Activated T-helper 1 cell treated with anti-CD3 and anti-CD28 coated beads, Interleukin-2, amount 50 U/mL, for 16 hours (primary cell): ENCODE results near the gene RNF144A.
A peak's percentile ranks its signal among the peaks of the same experiment; 100 is the strongest.

Source experiments
- DNase-seq, 2 donors: peaks; one replicate each; pipeline ENCODE4 v3.0.0-alpha.2; 2020; ENCODE audit warnings: low read depth in 1 of 2, low spot score in 1 of 2

The RNF144A gene

DNA sequence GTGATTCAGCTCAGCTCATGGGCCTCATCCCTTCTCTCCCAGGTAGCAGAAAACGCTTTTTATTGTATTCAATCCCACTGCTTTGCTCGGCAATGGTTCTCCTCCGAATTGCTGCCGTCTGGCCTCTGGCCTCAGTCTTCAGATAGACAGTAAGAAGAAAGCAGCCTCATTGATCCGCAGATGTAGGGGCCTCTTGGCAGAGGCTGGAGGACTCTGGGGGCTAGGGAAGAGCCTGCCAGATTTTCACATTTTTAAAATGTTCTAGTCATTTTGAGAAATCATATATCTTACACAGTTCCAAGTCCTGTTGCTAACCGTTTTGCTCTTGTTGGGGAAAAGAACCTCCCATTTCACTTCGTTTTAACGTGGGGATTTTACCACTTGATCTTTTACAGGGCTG lies 123.3 kb downstream of the RNF144A start:
- DNase-seq, result no peak

DNA sequence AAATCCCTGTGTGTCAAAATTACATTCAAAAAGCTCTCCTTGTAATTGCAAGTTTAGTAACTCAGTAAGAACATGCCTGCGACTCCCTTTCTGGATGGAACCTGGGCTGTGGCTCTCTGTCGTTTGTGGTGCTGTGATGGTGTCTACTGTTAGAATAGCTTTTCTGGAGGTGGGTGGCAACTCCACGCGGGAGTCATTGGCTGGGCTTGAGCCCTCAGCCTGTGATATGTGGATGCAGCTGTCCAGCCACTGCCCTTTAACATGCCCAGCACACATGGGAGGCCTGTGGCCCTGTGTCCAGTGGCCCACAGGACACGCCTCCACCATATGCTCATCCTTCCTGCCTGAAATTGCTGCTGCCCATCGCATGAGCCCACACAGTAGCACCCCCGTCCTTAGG lies 124.2 kb downstream of the RNF144A start:
- DNase-seq, result no peak

GRCh38 chr2:7043690-7044089 lies 126.5 kb downstream of the RNF144A start:
- no peak for DNase-seq

DNA sequence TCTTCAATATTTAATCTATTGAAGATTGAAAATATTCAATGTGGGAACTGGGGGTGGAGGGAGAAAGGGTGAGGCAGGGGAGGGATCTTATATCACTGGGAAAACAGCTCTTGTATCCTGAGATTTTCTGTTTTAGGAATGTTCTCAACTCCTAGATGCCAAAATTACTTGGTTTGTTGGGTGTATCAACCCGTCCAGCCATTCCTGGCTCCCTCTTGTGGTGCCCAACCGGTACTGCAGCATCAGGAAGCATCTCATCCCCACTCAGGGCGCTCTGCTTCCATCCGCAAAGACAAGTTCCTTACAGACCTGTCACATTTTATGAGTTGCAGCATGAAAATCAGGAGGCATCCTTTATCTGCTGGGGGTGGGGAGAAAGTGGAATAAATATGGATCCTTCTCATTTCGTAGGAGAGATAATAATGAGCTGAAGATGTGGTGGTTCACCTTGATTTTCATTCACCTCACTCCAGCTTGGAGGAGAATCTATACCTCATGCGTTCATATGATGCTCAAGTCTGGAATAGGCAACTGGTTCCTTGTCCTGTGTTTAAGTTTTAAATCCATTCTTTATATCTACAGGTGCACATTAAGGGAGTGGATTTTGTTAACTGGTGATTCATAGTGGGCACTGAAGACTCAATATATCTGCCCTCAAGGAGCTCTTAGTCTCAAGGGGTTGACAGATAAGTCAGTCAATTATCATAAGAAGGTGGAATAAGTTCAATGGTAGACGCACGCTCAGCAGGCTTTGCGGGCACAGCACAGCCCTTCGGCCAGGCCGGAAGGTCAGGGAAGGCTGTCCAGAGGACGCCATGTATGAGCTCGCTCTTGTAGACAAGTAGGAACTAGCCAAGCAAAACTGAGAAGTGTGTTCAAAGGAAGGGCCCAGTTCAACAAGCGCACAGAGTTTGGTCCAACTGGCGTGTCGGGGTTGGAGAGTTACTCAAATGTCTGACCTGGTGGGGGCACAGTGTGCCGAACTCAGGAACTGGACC lies 127.3 kb downstream of the RNF144A start:
- DNase-seq, result peak; percentile 32 to 53

GRCh38 chr2:7045601-7046590 lies 128.7 kb downstream of the RNF144A start:
- DNase-seq, result no peak

DNA sequence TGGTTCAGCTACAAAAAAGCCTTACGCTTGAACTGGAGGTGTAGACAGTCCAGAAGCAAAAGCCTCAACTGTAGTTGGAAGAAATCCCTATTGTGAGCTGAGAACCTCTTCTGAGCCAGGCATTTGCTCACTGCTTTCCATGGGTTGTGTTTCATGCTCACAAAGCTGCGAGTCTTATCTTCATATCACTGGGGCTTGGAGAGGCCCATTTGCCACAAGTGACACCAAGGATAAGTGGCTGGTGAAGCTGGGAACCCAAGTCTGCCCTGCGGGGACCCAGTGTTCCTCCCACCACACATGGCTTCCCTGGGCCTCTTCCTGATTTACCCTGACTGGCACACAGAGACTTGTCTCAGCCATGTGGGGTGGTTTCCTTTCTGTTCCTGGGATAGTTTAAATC lies 130.4 kb downstream of the RNF144A start:
- no peak for DNase-seq

- DNase-seq, result no peak
Observed at GRCh38 chr2:7048762-7049294, 131.6 kb downstream of the RNF144A start.

- no peak for DNase-seq
Observed at GRCh38 chr2:7052404-7052803, 135.2 kb downstream of the RNF144A start.

- no peak for DNase-seq
Observed at GRCh38 chr2:7053650-7054265, 136.5 kb downstream of the RNF144A start.

GRCh38 chr2:7057865-7058400 lies 140.7 kb downstream of the RNF144A start:
- no peak for DNase-seq

- no peak for DNase-seq
Observed at GRCh38 chr2:7060156-7060555, 142.9 kb downstream of the RNF144A start.

- DNase-seq, result no peak
Observed at GRCh38 chr2:7060631-7061449, 143.6 kb downstream of the RNF144A start.

GRCh38 chr2:7061450-7061789 lies 144.2 kb downstream of the RNF144A start:
- DNase-seq, result no peak

DNA sequence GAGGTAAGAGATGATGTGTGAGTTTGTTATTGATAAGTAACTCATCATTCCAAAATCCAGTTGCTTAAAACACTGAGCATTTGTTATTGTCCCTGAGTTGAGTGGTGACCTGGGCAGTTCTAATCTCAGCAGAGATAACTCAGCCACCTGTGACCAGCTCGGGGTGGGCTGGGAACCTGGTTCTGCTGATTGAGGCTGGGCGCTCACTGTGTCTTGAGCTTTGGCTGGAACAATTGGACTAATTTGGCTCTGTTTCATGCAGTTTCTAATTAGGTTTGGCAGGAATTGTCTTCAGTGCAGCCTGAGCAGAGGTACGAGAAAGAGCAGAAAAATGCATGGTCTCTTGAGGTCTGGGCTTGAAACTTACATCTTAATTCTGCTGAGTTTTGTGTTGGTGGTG lies 144.7 kb downstream of the RNF144A start:
- no peak for DNase-seq

DNA sequence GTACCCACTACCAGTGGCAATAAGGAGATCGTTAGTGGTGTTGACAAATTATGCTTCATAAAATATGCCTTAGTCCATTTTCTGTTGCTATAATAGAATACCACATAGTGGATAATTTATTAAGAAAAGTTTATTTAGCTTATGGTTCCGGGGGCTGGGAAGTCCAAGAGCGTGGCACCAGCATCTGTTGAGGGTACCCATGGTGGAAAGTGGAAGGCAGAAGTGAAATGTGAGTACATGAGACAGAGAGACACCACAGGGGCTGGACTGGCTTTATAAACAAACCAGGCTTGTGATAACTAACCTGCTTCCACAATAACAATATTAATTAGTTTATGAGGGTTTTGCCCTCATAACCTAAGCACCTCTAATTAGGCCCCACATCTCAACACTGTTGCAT lies 146.6 kb downstream of the RNF144A start:
- no peak for DNase-seq

DNA sequence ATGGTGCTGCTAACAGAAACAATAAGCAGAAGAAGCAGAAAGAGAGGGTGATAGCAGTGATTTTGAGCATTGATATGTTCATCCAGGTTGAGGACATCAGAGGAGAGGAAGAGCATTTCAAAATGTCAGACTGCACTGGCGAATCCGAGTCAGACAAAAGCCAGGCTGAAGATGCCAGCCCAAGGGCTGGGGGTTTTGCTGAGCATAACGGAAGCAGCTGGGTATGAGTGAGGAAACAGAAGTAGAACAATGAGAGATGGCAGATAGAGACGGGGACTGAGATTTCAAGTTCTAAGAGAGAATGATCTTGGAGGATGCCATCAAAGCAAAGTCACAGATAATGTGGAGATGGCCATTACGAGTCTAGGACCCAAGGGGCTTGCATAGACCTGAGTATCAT lies 151.2 kb downstream of the RNF144A start:
- no peak for DNase-seq

GRCh38 chr2:7070483-7070882 lies 153.3 kb downstream of the RNF144A start:
- no peak for DNase-seq

- no peak for DNase-seq
Observed at GRCh38 chr2:7071154-7071553, 153.9 kb downstream of the RNF144A start.

DNA sequence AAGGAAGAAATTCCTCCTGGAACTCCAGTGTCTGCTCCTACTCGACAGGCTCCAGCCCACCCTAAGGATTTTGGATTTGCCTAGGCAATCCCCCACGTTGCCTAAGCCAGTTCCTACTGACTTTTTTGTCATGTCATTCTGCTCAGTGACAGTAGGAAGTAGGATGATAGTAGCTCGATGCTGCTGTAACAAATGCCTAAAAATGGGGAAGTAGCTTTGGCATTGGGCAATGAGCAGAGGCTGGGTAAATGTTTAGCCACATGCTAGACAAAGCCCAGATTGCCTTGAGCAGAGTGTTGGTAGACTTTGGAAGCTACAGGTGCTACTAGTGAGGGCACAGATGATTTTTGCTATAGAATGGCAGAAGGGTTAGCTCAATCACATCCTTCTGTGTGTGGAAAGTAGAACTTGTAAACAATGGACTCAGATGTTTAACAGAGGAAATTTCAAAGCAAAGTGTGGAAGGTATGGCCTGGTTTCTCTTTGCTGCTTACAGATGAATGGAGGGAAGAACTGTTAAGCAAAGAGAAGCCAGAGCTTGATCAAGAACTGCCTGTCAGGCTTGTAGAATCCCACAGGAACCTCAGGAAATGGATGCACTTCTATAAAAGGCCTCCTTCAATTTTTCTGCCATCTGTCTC lies 154.8 kb downstream of the RNF144A start:
- DNase-seq, result no peak
